GM21526 (cell line): ENCODE data around the gene CCDC85A.

Source experiments
- ATAC-seq: cut with Tn5 transposase; IDR thresholded peaks from one replicate; pipeline ENCODE4 v1.9.1; 2021; ENCODE audit warnings: moderate library complexity; ENCODE audit not compliant: unreplicated experiment, low FRiP score

The CCDC85A gene

DNA sequence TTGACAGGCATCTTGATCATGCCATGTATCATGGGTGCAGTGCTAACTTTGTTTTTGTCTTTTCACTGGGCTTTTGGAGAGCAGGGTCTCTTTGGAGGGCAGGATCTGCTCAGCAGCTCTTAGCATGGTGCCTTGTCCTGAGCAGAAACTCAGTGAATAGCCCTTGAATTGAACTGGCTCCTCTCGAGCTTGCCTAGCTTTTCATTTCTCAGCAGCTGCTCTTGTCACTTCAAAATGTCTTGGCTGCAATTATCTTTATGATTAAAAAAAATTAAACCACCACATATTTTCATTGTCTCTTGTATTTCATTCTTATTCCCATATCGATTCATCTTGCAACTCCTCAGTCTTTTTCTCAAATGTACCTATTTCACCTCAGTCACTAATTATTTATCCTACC, 50.5 kb downstream of the CCDC85A start:
- ATAC-seq, result no peak

DNA sequence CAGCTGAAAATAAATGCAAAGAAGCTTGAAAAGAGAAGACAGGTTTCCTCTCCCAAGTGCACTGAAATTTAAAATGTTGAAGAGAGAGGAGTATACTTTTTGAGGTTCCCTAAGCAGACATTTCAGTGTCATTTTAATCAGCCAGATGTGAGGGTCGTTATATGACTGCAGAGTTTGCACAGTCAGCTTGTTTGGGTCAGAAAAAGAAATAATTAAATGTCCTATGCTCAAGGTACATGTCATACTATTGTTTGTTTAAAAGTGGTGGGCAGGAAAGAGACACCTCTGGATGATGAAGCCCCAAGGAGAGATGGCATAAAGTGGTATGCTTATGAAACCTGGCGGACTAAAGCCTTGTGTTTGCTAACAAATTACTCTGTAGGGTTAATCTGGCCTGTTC, 55.2 kb downstream of the CCDC85A start:
- ATAC-seq, result no peak

DNA sequence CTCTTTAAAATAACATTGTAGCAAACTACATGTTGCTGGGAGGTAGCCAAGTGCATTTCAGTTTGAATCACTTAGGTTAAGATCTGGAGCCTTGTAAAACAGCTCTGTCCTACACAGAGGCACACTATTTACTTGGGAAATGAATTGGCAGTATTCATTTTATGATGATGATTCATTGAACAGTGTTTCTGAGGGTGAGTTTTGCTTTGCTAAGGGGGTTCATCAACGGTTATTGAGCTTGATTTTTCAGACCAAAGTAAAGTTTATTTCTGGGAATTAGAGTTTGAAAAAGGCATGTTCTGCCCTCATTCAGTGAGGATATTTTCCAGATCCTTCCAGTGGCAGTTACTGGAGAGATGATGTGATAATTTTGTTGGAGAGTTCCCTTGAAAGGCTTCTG, 55.6 kb downstream of the CCDC85A start:
- ATAC-seq, result no peak

DNA sequence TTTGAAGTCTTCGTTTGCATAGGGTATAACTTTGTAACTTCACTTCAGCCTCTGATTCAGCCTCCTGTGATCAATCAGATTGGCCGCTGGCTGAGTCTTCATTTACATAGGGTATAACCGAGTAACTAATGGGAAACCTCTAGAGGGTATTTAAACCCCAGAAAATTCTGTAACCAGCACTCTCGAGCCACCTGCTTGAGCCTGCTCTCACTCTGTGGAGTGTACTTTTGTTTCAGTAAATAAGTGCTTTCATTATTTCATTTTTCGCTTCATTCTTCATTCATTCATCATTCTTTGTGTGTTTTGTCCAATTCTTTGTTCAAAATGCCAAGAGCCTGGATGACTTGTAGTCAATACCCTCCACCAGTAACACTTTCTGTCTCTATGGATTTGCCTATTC, 56.4 kb downstream of the CCDC85A start:
- no peak for ATAC-seq

DNA sequence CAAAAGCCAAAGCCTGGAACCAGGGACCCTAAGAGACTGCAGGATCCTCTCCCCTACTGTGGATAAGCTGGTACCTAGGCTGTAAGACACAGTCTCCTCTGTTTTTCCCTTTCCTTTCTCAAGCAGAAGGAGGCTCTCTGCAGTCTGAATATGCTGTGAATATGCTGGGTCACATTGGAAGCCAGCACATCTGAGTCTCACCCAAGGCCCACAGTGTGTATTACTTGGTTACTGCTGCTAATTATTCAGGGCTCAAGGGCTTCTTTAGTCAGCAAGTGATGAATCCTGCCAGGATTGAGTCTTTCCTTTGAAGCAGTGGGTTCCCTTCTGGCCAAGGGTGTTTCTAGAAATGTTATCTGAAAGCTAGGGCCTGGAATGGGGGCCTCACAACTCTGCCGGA, 60.7 kb downstream of the CCDC85A start:
- ATAC-seq, result no peak

DNA sequence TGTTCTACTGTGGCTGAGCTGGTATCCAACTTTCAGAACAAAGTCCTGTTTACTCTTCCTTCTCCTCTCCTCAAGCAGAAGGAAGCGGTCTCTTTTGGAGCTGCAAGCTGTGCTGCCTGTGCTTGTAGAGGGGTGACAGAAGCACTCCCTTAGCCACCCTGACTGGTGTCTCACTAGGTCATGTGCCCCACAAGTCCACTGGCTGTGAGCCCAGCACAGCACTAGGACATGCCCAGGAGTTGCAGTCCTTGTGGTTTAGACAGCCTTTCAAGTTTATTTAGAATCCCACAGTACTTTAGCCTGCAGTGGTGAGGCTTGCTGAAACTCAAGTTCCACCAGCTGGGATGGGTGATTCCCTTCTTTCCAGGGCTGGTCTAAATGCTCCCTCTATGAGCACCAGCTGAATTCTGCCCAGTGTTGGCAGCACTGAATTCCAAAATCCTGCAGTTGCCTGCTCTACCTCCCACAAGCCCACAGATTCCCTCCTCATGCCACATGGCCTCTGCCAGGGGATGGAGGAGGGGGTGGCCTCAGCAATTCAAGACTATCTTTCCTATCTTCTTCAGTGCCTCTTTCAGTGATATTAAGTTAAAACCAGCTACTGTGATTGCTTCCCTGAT, 61.2 kb downstream of the CCDC85A start:
- ATAC-seq, result no peak

DNA sequence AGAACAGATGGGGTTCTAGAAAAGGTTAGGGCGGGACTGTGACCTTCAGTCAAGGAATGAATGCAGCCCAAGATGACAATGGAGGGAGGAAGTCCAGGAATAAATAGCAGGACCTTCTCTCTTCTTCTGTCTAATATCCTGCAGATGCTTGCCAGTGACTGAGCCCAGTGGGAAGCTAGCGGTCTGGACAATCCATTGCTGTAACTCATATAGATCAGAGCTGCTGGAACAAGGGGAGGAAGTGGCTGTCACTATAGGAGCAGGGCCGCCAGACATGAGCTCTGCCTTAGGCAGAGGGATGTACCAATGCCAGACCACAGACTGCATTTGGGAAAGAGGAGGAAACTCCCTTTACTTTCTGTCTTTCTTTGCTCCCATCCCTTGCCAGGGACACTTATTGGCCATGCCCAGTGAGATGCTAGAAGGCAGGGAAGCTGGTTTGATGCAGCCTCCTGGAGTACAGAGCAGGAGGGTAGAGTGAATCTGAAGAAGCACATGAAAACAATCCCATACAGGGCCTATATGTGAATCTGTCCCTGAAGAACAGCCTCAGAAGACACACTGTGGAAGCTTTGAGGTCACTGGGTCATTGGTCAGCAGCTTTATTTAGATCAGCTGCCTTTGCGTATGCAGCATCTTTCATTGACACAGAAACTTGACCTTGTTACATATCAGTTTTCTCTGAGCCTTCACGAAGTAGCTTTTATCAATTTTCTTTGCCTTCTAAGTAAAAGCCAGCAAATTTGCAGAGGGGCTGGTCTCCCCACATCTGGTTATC, 65.4 kb downstream of the CCDC85A start:
- ATAC-seq, result no peak

DNA sequence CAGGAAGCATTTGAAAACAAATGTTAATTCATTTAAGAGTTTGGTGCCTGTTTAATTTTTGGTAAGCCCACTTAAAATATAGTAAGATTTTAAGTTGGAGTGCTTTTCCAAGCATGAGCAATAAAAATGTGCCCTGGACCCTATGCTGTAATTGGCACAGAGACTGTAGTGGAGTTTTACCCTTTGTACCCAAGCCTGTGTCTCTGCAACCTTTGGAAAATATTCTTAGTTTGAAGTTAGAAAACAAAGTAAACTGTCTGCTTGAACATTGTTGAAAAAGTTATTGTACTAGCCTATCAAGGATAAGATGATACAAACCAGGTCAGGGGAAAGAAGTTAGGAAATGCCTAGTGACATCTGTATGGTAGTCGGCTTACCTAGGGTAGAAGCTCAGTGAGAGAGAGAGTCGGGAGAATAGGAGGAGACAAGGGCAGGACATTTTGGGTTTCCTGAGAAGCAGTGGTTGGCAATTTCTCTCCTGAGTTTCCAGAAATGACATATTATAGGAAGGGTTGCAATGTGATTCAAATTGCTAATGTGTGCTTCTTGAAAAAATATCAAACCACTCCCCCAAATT, 66.5 kb downstream of the CCDC85A start:
- no peak for ATAC-seq

DNA sequence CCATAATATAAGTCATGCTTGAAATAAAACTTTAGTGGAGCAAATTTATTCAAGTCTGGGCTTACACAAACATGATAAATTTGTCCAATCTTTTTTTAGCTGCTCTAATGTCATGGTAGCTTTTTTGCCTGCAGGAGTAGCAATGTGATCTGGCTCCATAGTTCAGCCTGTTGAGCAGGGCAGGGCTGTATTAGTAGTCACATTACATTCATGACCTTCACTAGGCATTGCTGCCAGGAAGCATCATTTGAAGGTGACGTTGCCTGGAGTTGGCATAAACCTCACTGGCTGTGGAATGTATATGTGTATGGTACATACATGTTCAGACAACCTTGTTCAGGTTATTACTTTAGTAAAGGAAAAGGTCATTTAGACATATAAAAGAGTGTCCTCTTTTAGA, 76.6 kb downstream of the CCDC85A start:
- no peak for ATAC-seq

DNA sequence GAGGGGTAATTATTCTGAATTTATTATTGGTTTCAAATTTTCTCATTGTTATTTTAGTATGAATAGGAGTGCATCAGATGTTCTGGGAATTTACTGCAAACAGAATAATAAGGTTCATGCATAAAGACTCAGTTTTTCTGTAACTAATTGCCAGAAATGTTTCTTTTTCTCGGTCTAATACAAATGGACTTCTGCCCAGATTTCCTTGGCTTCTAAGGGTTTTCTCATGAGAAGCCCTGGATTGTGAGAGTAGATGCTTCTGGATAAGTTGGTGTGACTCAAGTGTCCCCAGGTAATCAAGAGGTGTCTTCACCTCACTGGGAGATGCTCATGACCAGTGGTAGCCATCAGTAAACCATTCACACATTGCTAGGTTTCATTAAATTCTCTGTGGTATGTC, 78.5 kb downstream of the CCDC85A start:
- no peak for ATAC-seq

DNA sequence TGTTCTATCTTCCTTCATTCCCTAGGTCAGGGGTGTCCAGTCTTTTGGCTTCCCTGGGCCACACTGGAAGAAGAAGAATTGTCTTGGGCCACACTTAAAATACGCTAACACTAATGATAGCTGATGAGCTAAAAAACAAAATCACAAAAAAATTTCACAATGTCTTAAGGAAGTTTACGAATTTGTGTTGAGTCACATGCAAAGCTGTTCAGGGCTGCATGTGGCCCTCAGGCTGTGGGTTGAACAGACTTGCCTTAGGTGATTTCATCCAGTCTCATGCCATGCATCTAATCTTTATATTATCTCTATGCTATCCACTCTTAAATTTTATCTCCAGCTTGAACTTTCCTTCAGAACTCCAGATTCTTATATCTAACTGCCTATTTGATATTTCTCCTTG, 80.1 kb downstream of the CCDC85A start:
- no peak for ATAC-seq

DNA sequence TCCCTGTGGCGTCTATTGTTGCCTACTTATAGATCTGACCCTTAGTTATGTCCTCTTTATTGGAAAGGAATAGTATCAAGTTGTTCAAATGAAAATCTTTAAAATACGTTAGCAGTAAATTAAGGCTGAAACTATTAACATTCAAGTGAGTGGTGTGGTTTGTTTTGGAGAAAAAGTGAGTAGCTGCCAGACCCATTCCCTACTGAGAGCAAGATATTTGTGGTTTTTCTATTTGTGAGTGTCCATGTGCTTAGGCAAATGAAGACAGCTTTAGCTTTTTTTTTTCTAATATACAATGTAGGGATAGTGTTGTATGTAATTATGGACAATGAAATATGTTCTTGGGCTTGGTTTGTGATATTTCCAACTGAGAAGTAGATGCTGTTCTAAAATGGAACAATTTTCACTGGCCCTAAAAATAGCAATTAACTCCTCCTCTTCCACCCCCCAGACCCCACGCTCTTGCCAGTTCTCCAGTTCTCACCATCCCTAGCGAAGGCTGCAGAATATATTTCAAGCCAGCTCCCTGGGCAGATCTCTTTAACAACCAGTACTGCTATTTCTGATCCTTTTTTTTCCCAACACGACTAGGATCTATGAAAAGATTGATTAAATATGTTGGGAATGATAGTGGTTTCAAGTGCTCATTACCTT, 83.1 kb downstream of the CCDC85A start:
- no peak for ATAC-seq

DNA sequence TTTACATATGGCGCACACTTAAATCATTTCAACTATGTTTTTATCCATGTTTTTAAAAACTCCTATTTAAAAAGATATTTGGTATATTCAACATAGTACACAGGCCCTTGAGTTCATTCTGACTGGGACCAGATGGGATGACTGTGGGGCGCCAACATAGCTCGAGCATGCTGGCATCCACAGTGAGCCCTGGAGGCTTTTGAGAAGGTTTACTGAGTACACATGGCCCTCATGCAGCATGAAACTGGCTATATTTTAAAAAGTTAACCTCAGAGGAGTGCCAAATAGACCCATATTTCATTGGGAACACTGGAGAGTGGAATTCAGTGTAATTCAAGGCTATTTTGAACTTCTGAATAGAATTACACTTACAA, 83.6 kb downstream of the CCDC85A start:
- ATAC-seq, result no peak

DNA sequence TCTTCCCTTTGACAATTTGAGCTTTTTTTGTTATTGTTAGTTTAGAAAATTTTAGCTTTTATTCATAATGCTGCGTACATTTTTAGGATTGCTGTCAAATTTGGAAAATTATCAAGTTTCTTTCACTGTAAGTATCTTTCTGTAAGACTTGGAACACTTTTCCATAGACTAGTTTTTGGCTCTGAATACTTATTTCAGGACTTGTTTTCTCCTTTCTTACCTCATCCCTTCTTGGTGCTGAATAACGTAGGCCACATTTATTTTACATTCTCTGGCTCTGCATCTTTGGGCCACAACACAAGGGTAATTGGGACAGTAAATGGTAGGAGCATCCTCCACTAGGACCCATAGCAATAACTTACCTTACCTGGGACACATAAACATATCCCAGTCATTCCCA, 85.1 kb downstream of the CCDC85A start:
- ATAC-seq, result no peak

DNA sequence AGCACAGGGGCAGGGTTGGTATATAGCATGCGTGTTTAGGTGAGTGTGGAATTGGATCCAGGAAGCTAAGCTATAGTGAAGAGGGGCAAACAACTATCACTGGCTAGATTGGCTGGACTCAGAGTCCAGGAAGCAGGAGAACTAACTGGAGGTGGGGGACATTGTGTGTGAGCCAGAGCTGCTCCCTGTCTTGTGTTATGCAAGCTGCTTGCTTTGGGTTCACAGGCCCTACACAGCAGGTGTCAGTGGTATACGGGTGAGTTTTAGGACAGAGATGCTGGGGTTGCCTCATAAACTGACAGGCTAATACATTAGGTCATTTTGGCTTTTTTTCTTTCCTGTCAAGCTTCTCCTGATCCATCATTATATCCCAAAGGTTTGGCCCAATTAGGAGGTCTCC, 87.5 kb downstream of the CCDC85A start:
- ATAC-seq, result no peak

DNA sequence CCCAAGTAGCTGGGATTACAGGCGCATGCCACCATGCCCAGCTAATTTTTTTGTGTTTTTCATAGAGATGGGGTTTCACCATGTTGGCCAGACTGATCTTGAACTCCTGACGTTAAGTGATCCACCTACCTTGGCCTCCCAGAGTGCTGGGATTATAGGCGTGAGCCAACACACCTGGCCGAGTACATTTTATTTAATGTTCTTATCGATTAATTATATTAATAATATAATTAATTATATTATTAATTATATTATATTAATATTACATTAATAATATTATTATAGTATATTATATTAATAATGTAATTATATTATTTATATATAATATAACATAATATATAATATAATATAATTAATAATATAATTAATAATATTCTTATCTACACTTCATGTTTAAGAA, 101.4 kb downstream of the CCDC85A start:
- ATAC-seq, result no peak

DNA sequence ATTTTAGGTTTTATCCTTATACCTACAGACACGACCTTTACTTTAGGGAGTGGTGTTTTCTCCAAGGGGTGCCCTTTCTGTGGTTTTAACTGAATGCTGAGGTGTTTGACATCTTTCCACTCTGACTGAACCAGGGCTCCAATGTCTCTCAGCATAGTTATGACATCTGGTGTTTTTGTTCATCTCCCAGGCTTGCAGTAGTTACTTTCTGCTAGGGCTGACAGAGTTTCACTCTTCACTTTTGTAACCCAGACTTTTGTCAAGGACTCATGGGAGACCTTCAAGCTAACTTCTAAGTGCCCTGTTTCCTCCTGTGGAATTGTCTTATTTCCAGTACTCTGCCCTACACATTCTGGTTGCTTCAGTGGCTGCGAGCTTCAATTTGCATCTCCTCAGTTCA, 103.1 kb downstream of the CCDC85A start:
- ATAC-seq, result no peak

DNA sequence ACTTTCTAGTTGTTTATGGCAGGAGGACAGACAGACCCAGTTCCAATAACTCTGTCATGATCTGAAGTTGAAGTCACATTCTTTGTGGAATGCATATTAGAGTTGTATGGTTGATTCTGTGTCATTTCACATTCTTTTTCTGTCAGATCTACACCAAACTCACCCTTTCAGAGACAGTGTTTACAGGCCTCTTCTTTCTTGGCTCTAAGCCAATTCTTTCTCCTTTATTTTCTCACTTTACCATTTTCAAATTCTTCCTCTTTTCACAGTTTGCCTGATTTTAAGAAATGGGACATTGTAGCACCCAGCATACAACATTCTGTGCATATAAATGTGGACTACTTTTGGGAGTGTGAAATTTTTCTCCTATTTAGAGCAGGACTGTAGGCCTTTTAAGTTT, 103.7 kb downstream of the CCDC85A start:
- no peak for ATAC-seq

DNA sequence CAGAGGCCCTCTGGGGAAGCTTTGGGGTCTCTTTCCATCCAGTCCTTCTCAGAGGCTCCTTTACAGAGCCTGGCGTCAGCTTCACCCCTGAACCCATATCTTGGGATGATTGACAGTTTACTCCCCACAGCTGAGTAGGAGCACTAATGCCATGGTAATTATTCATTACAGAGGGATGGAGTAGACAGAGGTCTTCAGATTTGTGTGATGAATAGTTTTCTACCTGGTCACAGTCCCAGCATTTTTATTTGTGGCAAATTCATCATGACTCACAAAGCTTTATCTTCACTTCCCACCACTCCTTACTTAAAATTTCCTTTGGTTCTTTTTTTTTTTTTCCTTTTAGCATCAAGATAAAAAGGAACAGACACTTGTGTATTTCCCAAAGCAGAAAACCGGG, 104.2 kb downstream of the CCDC85A start:
- ATAC-seq, result no peak

DNA sequence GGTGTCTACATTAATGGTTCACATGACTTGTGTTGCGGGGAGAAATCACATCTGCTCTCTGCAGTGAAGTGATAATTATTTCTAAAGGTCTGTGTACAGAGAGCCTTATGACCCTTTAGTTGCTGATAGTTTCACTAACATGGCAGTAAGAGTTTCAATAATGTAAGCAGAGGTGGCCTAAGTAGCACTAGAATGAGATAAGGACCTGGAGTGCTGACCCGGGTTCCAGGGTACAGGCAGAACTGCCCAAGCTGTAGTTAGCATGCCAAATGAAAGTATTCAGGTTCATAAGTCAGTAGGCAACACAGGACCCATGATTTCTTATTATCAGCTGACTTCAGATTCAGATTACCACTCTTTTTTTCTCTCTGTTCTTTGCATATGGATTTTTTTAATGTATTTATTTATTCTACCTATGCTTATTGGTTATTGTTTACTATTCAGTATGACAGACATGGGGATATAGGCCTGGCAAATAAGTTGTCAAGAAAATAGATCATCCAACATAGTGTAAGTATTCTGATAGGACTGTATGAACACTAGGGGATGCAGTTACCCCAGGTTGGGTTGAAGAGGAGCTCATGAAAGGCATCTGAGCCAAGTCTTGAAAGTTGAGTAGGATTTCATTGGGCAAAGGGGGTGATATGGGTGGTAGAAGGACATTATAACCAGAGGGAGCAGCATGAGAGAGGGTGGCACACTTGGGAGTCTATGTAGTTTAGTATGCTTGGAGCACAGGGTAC, 105.2 kb downstream of the CCDC85A start:
- no peak for ATAC-seq

DNA sequence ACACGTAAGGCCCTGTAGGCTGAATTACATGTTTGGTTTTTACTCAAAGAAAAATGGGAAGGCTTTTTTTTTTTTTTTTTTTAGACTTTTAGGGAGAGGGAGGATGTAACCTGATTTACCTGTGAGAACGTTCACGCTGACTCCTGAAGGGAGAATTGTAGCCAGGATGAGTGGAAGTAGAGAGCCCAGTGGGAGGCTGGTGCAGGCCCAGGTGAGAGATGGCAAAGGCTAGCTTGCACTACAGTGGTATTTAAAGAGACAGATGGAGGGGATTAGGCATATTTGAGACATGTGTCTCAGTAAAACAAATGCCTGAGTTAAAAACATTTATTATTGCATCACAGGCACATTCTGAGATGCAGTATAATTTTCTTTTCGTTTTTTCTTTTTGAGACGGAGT, 107.9 kb downstream of the CCDC85A start:
- no peak for ATAC-seq
